GM12875 (cell line): ENCODE measurements around the gene SLC25A53.

ENCODE experiments used
- H3K4me3 ChIP-seq: one replicate; pipeline ENCODE4 v1.5.1; 2011; ENCODE audit warnings: low read depth, low read length, control low read depth
- CTCF ChIP-seq: IDR thresholded peaks from 2 replicates; pipeline ENCODE4 v1.5.1; 2011; ENCODE audit warnings: low read depth, mild to moderate bottlenecking, control low read depth, inconsistent platforms, low read length, moderate library complexity, borderline replicate concordance; ENCODE audit not compliant: insufficient read depth

Gene SLC25A53

GRCh38 chrX:104134583-104135261, 22.1 kb downstream of the SLC25A53 start:
- H3K4me3 ChIP-seq = no peak overlapping the region
- no peak for TF ChIP-seq CTCF

GRCh38 chrX:104130808-104131207, 26.0 kb downstream of the SLC25A53 start:
- no peak overlapping the region for H3K4me3 ChIP-seq
- no peak for TF ChIP-seq CTCF

- H3K4me3 ChIP-seq = no peak overlapping the region
- TF ChIP-seq CTCF = no peak
These were observed 30.0 kb downstream of the SLC25A53 start for GRCh38 chrX:104126856-104127255.

- H3K4me3 ChIP-seq = no peak overlapping the region
- no peak for TF ChIP-seq CTCF
These were observed 34.0 kb downstream of the SLC25A53 start for GRCh38 chrX:104122829-104123228.

GRCh38 chrX:104118765-104119164, 38.0 kb downstream of the SLC25A53 start:
- TF ChIP-seq CTCF = no peak
- no peak overlapping the region for H3K4me3 ChIP-seq

GRCh38 chrX:104117759-104118158, 39.0 kb downstream of the SLC25A53 start:
- H3K4me3 ChIP-seq = no peak overlapping the region
- TF ChIP-seq CTCF = no peak

GRCh38 chrX:104113222-104113965, 43.4 kb downstream of the SLC25A53 start:
- peak; percentile 38; the same call in 1 of the 2 replicates for TF ChIP-seq CTCF
- H3K4me3 ChIP-seq = peak overlapping the region; percentile 67
